ENCODE measurements around the gene KCTD2.

The KCTD2 gene

DNA sequence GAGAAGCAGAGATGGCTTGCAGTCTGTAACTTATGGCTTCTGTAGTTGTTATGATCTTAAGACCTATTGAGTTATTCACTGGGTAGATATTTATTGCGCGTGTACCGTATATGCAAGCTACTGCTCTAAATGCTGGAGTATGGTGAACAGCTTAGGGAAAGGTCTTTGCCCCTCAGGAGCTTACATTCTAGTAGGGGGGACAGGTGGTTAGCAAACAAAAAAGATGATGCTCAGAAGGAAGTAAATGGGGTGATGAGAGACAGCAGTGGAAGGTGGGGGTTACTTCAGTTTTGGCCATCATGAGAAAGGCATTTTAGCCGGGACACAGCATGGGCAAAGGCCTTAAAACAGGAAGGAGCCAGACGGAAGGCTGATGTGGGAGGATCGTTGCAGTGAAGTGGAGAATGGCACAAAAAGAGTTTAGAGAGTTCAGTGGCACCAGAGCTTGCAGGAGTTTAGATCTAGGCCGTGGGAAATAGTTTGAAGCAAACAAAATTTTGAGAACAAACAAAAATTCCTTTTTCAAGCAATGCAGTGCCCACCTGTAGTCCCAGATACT is 64.8 kb downstream of the KCTD2 start:
- FAIRE-seq, result no peak
- DNase-seq (ENCODE audit: insufficient read length, low spot score), result no peak
- TF ChIP-seq, protein P1, sequence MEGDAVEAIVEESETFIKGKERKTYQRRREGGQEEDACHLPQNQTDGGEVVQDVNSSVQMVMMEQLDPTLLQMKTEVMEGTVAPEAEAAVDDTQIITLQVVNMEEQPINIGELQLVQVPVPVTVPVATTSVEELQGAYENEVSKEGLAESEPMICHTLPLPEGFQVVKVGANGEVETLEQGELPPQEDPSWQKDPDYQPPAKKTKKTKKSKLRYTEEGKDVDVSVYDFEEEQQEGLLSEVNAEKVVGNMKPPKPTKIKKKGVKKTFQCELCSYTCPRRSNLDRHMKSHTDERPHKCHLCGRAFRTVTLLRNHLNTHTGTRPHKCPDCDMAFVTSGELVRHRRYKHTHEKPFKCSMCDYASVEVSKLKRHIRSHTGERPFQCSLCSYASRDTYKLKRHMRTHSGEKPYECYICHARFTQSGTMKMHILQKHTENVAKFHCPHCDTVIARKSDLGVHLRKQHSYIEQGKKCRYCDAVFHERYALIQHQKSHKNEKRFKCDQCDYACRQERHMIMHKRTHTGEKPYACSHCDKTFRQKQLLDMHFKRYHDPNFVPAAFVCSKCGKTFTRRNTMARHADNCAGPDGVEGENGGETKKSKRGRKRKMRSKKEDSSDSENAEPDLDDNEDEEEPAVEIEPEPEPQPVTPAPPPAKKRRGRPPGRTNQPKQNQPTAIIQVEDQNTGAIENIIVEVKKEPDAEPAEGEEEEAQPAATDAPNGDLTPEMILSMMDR (IDR thresholded peaks at IDR 0.05; ENCODE audit: insufficient read depth, missing control alignments), result no peak

DNA sequence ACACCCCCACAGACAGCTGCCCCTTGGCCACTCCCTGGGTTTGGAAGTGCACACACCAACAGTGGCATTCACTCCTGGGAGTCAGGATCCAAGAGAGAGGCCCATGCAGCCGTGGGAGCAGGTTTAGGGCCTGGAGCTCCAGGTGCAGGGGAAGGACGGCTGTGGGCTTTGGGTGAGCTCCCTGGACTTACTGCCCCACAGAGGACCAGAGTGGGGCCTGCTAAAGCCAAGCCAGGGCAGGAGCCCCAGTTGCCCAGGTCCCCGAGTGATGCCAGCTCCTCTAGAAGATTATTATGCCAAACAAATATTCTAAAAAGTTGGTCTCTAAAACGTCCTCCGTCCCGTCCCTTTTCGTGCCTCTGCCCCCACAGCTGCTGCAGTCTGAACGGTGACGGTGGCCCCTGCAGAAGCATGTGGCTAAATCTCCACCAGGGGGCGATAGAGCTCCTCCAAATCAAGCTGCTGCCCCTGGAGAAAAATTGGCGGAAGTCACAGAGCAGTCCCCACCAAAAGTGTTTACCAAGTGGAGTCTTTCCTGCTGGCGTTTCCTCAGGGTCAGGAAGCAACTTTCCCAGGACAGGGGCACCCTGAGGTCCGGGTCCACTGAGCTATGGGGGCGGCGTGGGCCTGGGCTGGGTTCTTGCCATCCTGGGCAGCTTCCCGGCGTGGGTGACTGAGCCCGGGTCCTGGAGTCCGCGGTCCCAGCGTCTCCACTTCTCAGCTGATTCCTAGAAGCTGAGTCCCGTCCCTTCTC is 67.0 kb downstream of the KCTD2 start:
- DNase-seq (ENCODE audit: insufficient read length, low spot score) (peak; percentile 80), FAIRE-seq (no peak)
- TF ChIP-seq, protein P1 (IDR thresholded peaks at IDR 0.05; ENCODE audit: insufficient read depth, missing control alignments), result peak; percentile 98

DNA sequence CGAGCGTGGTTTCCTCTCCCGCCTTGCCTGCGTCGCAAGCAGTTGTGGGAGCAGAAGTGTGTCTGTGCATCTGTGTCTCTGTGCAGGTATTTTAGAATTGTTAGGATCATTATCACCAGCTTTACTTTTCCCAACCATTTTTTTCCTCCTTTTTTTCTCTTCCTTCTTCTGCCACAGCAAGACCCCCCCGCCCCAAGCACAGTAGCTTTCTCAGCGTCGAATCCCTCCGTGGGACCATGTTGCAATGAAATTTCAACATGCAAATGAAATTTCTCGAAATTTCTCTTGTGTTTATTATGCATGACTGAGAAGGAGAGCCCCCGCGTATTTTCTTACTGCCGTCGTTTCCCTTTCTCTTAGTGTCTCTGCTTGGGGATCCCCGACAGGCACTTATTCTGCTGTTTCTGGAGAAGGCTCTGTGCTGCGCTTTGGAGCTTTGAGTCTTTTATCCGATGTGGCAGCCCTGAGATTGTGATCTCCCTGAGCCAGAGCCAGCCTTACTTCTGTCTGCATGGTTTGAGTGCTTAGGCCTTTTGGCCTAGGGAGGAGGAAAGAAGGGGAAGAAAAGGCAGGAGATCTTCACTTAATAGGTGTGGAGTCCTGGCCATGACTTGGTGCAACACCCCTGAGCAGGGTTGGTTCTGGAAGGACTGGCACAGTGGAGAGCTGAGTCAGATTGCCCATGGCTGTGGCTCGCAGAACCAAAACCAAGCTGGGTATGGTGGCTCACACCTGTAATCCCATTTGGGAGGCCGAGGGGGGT is 67.7 kb downstream of the KCTD2 start:
- TF ChIP-seq, protein P1 (IDR thresholded peaks at IDR 0.05; ENCODE audit: insufficient read depth, missing control alignments), result no peak
- no peak for DNase-seq (ENCODE audit: insufficient read length, low spot score)
- no peak for FAIRE-seq

Measured in D721Med (cell line).